Parathyroid adenoma (tissue), 2 donors: Measurements from ENCODE around the gene CAMTA1.

Source experiments
- H2AFZ ChIP-seq: fragments of 300-600 bp; sonication (generic); one replicate; pipeline ENCODE4 v1.7.0; 2017; ENCODE audit warnings: antibody characterized with exemption, mild to moderate bottlenecking
- H3K27ac ChIP-seq: fragments of 300-600 bp; sonication (generic); one replicate; pipeline ENCODE4 v1.7.0; 2017
- H3K27me3 ChIP-seq: fragments of 300-600 bp; sonication (generic); one replicate; pipeline ENCODE4 v1.7.0; 2017; ENCODE audit warnings: low read length; ENCODE audit not compliant: control insufficient read depth, insufficient read depth
- H3K36me3 ChIP-seq: fragments of 300-600 bp; sonication (generic); one replicate; pipeline ENCODE4 v1.7.0; 2017; ENCODE audit warnings: low read length; ENCODE audit not compliant: control insufficient read depth, insufficient read depth
- H3K4me1 ChIP-seq: fragments of 300-600 bp; sonication (generic); one replicate; pipeline ENCODE4 v1.7.0; 2017; ENCODE audit warnings: control low read depth
- H3K4me2 ChIP-seq: fragments of 300-600 bp; sonication (generic); one replicate; pipeline ENCODE4 v1.7.0; 2017; ENCODE audit warnings: low read length
- H3K4me3 ChIP-seq: fragments of 300-600 bp; sonication (generic); one replicate; pipeline ENCODE4 v1.7.0; 2017; ENCODE audit warnings: low read depth, low read length
- H3K79me2 ChIP-seq: fragments of 300-600 bp; sonication (generic); one replicate; pipeline ENCODE4 v1.7.0; 2017; ENCODE audit warnings: control low read depth
- H3K9ac ChIP-seq: fragments of 300-600 bp; sonication (generic); one replicate; pipeline ENCODE4 v1.7.0; 2017; ENCODE audit warnings: mild to moderate bottlenecking
- H3K9me3 ChIP-seq: fragments of 300-600 bp; sonication (generic); one replicate; pipeline ENCODE4 v1.7.0; 2017; ENCODE audit warnings: low read length; ENCODE audit not compliant: control insufficient read depth
- CTCF ChIP-seq: fragments of 300-600 bp; sonication (generic); IDR thresholded peaks from one replicate; pipeline ENCODE4 v1.7.0; 2017; ENCODE audit warnings: antibody characterized with exemption, mild to moderate bottlenecking
- donor health status: primary hyperparathyroidism.

The CAMTA1 gene

GRCh38 chr1:7094509-7094908, 309.3 kb downstream of the CAMTA1 start:
- H3K27ac ChIP-seq = no peak overlapping the region
- no peaks in the 10 kb centered on the region for H3K36me3 ChIP-seq
- no peak overlapping the region for H3K9ac ChIP-seq
- no peak overlapping the region for H2AFZ ChIP-seq
- peaks cover 3% of the 10 kb centered on the region for H3K4me1 ChIP-seq
- TF ChIP-seq CTCF = no peak
- no peaks in the 10 kb centered on the region for H3K27me3 ChIP-seq
- H3K9me3 ChIP-seq = no peaks in the 10 kb centered on the region
- no peaks in the 10 kb centered on the region for H3K79me2 ChIP-seq
- no peak overlapping the region for H3K4me3 ChIP-seq
- H3K4me2 ChIP-seq = no peak overlapping the region

GRCh38 chr1:7095343-7095964, 310.2 kb downstream of the CAMTA1 start:
- no peak overlapping the region for H3K9ac ChIP-seq
- no peak overlapping the region for H2AFZ ChIP-seq
- no peak overlapping the region for H3K4me3 ChIP-seq
- no peaks in the 10 kb centered on the region for H3K27me3 ChIP-seq
- H3K4me2 ChIP-seq = no peak overlapping the region
- no peak for TF ChIP-seq CTCF
- H3K9me3 ChIP-seq = no peaks in the 10 kb centered on the region
- H3K4me1 ChIP-seq = peaks cover 3% of the 10 kb centered on the region
- H3K79me2 ChIP-seq = no peaks in the 10 kb centered on the region
- no peak overlapping the region for H3K27ac ChIP-seq
- H3K36me3 ChIP-seq = no peaks in the 10 kb centered on the region

- Histone ChIP-seq H3K36me3 (no peaks in the 10 kb centered on the region), H2AFZ (no peak overlapping the region), H3K79me2 (no peaks in the 10 kb centered on the region), H3K9me3 (no peaks in the 10 kb centered on the region), H3K9ac (no peak overlapping the region), H3K4me1 (peaks cover 3% of the 10 kb centered on the region), H3K4me2 (no peak overlapping the region), H3K4me3 (no peak overlapping the region), H3K27ac (no peak overlapping the region), H3K27me3 (no peaks in the 10 kb centered on the region)
- TF ChIP-seq CTCF = no peak
Measured at GRCh38 chr1:7097938-7098592, 312.8 kb downstream of the CAMTA1 start.

- no peak for TF ChIP-seq CTCF
Measured at GRCh38 chr1:7098641-7099040, 313.4 kb downstream of the CAMTA1 start.

GRCh38 chr1:7100479-7100878, 315.2 kb downstream of the CAMTA1 start:
- no peak for TF ChIP-seq CTCF
- no peak overlapping the region for H2AFZ ChIP-seq
- no peak overlapping the region for H3K9ac ChIP-seq
- no peaks in the 10 kb centered on the region for H3K36me3 ChIP-seq
- no peak overlapping the region for H3K4me3 ChIP-seq
- H3K4me1 ChIP-seq = no peaks in the 10 kb centered on the region
- no peak overlapping the region for H3K27ac ChIP-seq
- H3K9me3 ChIP-seq = no peaks in the 10 kb centered on the region
- H3K4me2 ChIP-seq = no peak overlapping the region
- H3K79me2 ChIP-seq = no peaks in the 10 kb centered on the region
- no peaks in the 10 kb centered on the region for H3K27me3 ChIP-seq

More at GRCh38 chr1:7098641-7099040, 313.4 kb downstream of the CAMTA1 start:
- no peaks in the 10 kb centered on the region for H3K4me1 ChIP-seq
- H3K36me3 ChIP-seq = no peaks in the 10 kb centered on the region
- H3K9me3 ChIP-seq = no peaks in the 10 kb centered on the region
- H2AFZ ChIP-seq = no peak overlapping the region
- H3K27ac ChIP-seq = no peak overlapping the region
- H3K27me3 ChIP-seq = no peaks in the 10 kb centered on the region
- no peak overlapping the region for H3K4me3 ChIP-seq
- no peak overlapping the region for H3K9ac ChIP-seq
- no peak overlapping the region for H3K4me2 ChIP-seq
- H3K79me2 ChIP-seq = no peaks in the 10 kb centered on the region
